HUES48 (cell line): ENCODE data around the gene MYO15B.
"Not testable (repeated sequence)": the region's sequence is repeated elsewhere in the genome, so short reads cannot be mapped to it uniquely, and the experiment has no call there.

ENCODE experiments used
- H3K27ac ChIP-seq: one replicate; pipeline ENCODE4 v1.7.0; 2013; ENCODE audit warnings: low read depth, low read length, inconsistent platforms
- H3K27me3 ChIP-seq: 2 replicates; pipeline ENCODE4 v1.6.1; 2013; ENCODE audit warnings: mild to moderate bottlenecking, low read length; ENCODE audit not compliant: control insufficient read depth, insufficient read depth
- H3K36me3 ChIP-seq: 2 replicates; pipeline ENCODE4 v1.6.1; 2013; ENCODE audit warnings: low read length; ENCODE audit not compliant: control insufficient read depth, insufficient read depth
- H3K4me1 ChIP-seq: 2 replicates; pipeline ENCODE4 v1.6.1; 2013; ENCODE audit warnings: mild to moderate bottlenecking, low read length; ENCODE audit not compliant: control insufficient read depth, insufficient read depth
- H3K4me3 ChIP-seq: 2 replicates; pipeline ENCODE4 v1.5.1; 2013; ENCODE audit warnings: mild to moderate bottlenecking, low read depth, low read length
- H3K9ac ChIP-seq: 2 replicates; pipeline ENCODE4 v1.6.1; 2013; ENCODE audit warnings: mild to moderate bottlenecking, low read depth, low read length, moderate library complexity
- H3K9me3 ChIP-seq: 2 replicates; pipeline ENCODE4 v1.6.1; 2013; ENCODE audit warnings: low read length; ENCODE audit not compliant: control insufficient read depth, insufficient read depth

MYO15B gene

DNA sequence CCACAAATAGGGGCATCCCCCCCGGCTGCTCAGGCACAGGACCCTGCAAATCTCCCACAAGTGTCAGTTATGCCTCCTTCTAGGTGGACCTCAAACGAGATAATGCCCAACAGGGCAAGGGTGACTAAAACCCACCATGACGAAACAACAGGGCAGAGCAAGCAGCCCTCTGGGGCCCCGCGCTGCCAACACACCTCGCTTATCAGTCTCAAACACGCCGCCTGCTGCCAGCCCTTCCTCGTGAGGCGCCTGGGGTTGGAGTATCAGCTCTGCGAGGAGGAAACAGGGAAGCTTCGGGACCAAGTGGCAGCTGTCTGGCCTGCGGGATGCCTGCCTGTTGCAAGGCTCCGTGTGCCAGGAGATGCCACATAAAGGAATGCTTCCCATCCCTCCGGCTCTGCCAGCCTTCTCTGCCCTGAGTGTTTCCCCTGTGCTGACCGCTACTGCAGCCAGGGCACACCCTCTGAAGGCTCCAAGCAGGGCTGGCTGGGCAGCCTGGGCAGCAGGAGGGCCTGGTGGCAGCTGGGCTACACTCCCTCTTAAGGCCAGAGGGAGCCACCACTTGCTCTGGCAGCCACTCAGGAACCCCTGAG, 48.1 kb downstream of the MYO15B start:
- H3K9ac ChIP-seq = no peak overlapping the region
- H3K27ac ChIP-seq = no peak overlapping the region
- H3K4me1 ChIP-seq = peaks cover 17% of the 10 kb centered on the region
- H3K9me3 ChIP-seq = no peaks in the 10 kb centered on the region
- no peak overlapping the region for H3K4me3 ChIP-seq
- no peaks in the 10 kb centered on the region for H3K27me3 ChIP-seq
- peaks cover 4% of the 10 kb centered on the region; the same call in 1 of the 2 replicates for H3K36me3 ChIP-seq

DNA sequence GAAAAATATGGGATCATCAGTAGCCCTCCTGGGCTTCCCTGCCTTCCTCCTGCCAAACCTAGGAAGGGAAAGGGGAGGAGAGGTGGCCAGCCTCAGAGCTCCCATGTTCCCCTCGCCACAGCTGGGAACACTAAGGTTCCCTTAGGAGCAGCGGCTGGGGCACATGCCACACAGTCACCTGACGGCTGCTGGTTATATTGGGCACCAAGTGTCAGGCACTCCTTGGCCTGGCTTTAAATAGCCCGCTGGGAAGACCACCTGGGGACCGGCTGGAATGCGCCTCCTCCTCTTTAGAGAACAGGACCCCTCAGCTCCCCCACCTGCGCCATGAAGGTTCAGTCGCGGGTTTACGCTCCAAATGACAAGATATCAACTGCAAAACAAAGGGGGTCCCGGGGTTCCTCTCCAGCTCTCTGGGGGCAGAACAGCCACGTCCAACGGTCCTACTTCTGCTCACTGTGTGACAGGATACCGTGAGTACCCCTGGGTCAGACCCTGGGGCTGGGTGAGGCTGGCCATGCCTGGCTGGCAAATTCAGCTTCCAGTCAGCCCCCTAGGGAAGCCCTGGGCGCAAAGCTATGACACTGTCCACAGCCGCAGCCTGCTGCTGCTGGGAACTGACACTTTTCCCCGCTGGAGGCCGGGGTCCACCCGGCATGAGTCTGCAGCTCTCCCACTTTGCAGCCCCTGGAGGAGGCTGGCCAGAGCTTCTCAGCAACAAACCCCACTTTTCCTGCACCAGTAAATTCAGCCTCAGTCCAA, 49.0 kb downstream of the MYO15B start:
- Histone ChIP-seq H3K9me3 (no peaks in the 10 kb centered on the region), H3K4me3 (no peak overlapping the region), H3K36me3 (peaks cover 4% of the 10 kb centered on the region; the same call in 1 of the 2 replicates), H3K9ac (no peak overlapping the region), H3K4me1 (peaks cover 17% of the 10 kb centered on the region), H3K27ac (no peak overlapping the region), H3K27me3 (no peaks in the 10 kb centered on the region)

DNA sequence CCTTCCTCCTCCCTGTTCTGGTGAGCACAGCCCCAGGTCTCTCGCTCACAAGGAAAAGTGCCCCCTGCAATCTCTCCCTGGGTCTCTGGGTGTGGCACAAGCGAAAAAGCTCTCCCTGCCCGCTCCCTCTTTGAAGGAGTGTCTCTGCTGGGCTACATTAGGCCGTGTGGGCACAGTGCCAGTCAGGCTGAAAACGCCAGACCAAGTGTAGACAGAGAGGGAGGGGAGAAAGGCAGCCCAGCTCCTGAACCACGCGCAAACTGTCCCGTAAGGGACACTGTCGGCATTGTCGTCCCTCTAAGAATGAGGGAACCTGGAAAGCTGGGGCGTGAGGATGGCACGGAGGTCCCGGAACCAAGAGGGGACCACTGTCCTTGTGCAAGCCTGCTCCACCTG, 49.5 kb downstream of the MYO15B start:
- H3K27me3 ChIP-seq = no peaks in the 10 kb centered on the region
- no peak overlapping the region for H3K27ac ChIP-seq
- peaks cover 4% of the 10 kb centered on the region; the same call in 1 of the 2 replicates for H3K36me3 ChIP-seq
- no peaks in the 10 kb centered on the region for H3K9me3 ChIP-seq
- no peak overlapping the region for H3K4me3 ChIP-seq
- H3K4me1 ChIP-seq = peaks cover 17% of the 10 kb centered on the region
- no peak overlapping the region for H3K9ac ChIP-seq

DNA sequence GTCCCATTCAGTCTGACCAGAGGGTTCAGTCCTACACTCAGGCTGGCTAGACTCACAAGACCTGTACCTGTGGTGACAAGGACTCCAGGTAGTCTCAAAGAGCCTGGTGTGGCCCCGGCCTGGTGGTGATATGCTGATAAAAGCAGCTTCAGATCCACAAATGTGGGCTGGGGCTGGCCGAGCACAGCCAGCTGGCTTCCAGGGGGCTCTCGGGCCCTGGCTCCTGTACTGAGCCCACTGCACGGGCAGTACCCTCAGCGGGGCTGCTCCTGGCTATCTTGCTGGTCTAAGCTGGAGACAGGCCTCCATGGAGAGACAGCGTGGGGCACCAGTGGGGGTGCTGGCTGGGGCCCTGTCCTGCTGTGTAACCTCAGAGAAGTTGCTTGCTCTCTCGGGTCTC, 50.0 kb downstream of the MYO15B start:
- no peak overlapping the region for H3K27ac ChIP-seq
- H3K27me3 ChIP-seq = no peaks in the 10 kb centered on the region
- peaks cover 4% of the 10 kb centered on the region; the same call in 1 of the 2 replicates for H3K36me3 ChIP-seq
- H3K4me3 ChIP-seq = no peak overlapping the region
- H3K9me3 ChIP-seq = no peaks in the 10 kb centered on the region
- H3K9ac ChIP-seq = no peak overlapping the region
- peaks cover 17% of the 10 kb centered on the region for H3K4me1 ChIP-seq

DNA sequence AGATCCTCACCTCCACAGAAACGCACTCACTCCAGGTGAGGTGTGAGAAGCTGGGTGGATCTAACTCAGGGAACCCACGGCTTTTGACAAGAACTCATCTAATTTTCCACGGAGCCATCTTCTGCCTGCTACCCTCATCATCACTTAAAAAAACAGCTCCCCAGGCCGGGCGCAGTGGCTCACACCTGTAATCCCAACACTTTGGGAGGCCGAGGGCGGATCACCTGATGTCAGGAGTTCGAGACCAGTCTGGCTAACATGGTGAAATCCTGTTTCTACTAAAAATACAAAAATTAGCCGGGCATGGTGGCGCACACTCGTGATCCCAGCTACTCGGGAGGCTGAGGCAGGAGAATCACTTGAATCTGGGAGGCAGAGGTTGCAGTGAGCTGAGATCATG, 50.4 kb downstream of the MYO15B start:
- not testable (repeated sequence) for H3K9me3 ChIP-seq, H3K36me3 ChIP-seq, H3K27ac ChIP-seq, H3K9ac ChIP-seq, H3K27me3 ChIP-seq, H3K4me3 ChIP-seq
- peaks cover 19% of the 10 kb centered on the region for H3K4me1 ChIP-seq

DNA sequence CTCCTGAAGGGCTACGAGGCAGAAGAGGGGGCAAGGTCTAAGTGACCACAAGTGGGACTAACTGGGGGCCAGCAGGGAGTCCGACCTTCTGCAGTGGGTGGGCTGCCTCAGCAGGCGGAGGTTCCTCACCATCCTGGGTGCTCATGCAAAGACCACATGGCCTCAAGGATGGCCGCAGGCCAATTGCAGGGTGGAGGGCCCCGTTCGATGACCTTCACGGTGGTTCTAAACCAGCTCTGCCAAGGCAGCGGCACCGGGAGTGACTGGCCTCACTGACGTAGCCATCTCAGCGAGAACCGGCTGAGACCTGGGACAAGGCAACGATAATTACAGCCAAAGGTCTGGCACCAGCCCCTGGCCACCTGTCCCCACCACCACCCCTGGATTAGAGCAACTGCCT, 51.3 kb downstream of the MYO15B start:
- H3K27ac ChIP-seq = no peak overlapping the region
- H3K36me3 ChIP-seq = peaks cover 4% of the 10 kb centered on the region; the same call in 1 of the 2 replicates
- no peak overlapping the region for H3K4me3 ChIP-seq
- H3K9ac ChIP-seq = no peak overlapping the region
- H3K4me1 ChIP-seq = peaks cover 19% of the 10 kb centered on the region
- no peaks in the 10 kb centered on the region for H3K27me3 ChIP-seq
- H3K9me3 ChIP-seq = no peaks in the 10 kb centered on the region

DNA sequence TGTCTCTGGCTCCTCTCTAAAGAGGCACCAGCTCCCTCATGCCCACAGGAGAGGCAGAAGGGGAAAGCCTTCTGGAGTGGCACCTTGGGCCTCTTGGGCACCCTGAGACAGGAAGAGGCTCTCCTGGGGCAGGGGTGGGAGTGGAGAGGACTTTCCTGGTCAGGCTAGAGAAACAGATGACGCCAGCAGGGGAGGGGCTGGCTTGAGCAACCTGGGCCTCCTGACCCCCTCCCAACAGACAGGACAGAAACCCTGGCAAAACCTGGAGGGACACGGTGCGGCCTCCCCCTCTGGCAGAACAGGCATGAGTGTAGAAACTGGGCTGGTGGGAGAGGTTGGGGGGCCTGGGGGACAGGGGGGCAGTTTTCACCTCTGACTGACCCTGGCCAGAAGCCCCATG, 51.7 kb downstream of the MYO15B start:
- peaks cover 4% of the 10 kb centered on the region; the same call in 1 of the 2 replicates for H3K36me3 ChIP-seq
- peaks cover 15% of the 10 kb centered on the region for H3K4me1 ChIP-seq
- no peak overlapping the region for H3K9ac ChIP-seq
- no peaks in the 10 kb centered on the region for H3K27me3 ChIP-seq
- H3K9me3 ChIP-seq = no peaks in the 10 kb centered on the region
- H3K27ac ChIP-seq = no peak overlapping the region
- no peak overlapping the region for H3K4me3 ChIP-seq

DNA sequence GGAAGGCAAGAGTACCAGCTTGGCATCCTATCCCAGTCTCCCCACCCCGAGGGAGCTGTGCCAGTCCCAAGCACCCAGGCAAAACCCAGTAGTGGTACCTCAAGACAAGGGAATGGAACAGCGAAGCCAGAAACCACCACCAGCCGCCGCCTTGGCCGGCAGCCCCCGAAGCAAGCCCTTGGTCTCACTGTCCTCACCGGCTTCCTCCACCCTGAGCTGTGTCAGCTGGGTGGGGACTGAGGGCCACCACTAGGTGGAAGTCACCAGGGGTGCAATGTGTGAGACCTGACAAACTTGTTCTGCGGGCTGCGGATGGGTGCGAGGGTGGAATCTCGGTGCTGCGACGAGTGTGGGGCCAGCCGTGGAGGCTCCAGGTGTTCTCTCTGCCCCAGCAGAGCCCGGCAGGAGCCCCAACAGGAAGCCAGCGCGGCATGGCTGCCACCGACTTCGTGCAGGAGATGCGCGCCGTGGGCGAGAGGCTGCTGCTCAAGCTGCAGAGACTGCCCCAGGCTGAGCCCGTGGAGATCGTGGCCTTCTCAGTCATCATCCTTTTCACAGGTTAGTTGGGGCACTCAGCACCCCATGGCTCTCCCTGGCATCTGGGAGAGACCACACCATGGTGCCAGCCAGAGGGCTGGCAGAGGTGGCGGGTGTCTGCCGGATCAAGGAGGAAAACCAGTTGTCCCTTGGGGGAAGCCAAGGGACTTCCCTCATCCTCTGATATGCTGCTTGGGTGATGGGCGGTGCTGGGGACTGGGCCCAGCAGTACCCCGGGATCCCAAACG, 52.4 kb downstream of the MYO15B start:
- H3K4me1 ChIP-seq = peaks cover 15% of the 10 kb centered on the region
- H3K9ac ChIP-seq = no peak overlapping the region
- H3K27ac ChIP-seq = no peak overlapping the region

DNA sequence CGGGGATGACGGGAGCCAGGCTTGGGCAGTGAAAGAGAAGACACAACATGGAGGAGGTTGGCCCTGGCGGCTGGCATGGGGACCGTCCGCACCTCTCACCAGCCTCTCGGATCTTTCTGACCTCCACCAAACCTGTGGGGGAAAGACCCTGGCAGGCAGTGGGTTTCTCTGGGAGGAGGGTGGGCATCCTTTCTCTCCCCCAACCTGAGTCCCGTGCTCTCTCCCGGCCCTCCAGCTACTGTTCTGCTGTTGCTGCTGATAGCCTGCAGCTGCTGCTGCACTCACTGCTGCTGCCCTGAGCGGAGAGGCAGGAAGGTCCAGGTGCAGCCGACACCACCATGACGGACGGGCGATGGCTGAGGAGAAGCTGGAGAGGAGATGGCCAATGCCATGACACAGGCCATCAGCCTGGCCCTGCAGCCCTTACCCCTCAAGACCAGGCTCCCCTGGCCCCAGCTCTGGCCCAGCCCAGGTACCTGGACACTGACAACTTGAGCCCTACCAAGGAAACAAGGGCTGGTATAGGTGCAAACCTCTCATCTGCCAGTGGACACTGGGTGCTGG, 53.0 kb downstream of the MYO15B start:
- Histone ChIP-seq H3K4me1 (peaks cover 15% of the 10 kb centered on the region), H3K27ac (no peak overlapping the region), H3K27me3 (no peaks in the 10 kb centered on the region), H3K9me3 (no peaks in the 10 kb centered on the region), H3K9ac (no peak overlapping the region), H3K4me3 (no peak overlapping the region), H3K36me3 (peaks cover 4% of the 10 kb centered on the region; the same call in 1 of the 2 replicates)

More for the DNA sequence above, 52.4 kb downstream of the MYO15B start:
- Histone ChIP-seq H3K36me3 (peaks cover 4% of the 10 kb centered on the region; the same call in 1 of the 2 replicates), H3K4me3 (no peak overlapping the region), H3K9me3 (no peaks in the 10 kb centered on the region), H3K27me3 (no peaks in the 10 kb centered on the region)

DNA sequence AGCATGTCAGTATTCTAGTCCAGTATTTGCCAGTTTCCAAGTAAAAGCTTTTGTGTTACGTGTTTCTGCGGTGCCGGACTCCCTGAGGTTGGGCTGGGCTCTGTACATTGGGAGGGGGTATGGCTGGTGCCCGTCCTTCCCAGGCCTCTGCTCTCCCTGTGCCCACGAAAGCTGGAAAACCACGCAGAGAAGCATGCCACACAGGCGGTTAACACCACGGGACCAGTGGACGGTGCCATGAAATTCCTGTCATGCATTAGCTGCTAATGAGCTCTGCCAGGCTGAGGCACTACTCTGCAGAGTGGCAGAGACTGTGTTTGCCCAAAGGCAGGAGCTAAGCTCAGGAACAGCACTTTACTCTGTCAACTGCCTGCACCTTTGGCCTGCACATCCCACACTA, 53.7 kb downstream of the MYO15B start:
- peaks cover 4% of the 10 kb centered on the region; the same call in 1 of the 2 replicates for H3K36me3 ChIP-seq
- H3K4me1 ChIP-seq = peaks cover 15% of the 10 kb centered on the region
- H3K9me3 ChIP-seq = no peaks in the 10 kb centered on the region

More for the DNA sequence above, 53.7 kb downstream of the MYO15B start:
- no peak overlapping the region for H3K9ac ChIP-seq
- H3K27me3 ChIP-seq = no peaks in the 10 kb centered on the region
- H3K4me3 ChIP-seq = no peak overlapping the region
- H3K27ac ChIP-seq = no peak overlapping the region
